ENCODE measurements around the gene HOXA3.

Gene HOXA3

GRCh38 chr7:27151931-27152815 is at the start of gene HOXA3:
Gene HOXA3, minus strand, starts transcription at chr7:27152583. Its CDS starts 41,943 bp downstream, at chr7:27110640.
- no peak for DNase-seq

GRCh38 chr7:27201580-27202017 is 49.2 kb upstream of the HOXA3 start:
- DNase-seq: no peak

GRCh38 chr7:27200761-27201579 is 48.6 kb upstream of the HOXA3 start:
- no peak for DNase-seq

- no peak for DNase-seq
Observed at GRCh38 chr7:27199849-27200760, 47.7 kb upstream of the HOXA3 start, which contains the start of gene HOXA13. Gene HOXA13, minus strand, starts transcription at chr7:27200091. Its CDS starts 14 bp downstream, at chr7:27200077.

- no peak for DNase-seq
Observed at GRCh38 chr7:27198871-27199801, 46.8 kb upstream of the HOXA3 start.

GRCh38 chr7:27198138-27198841 is 45.9 kb upstream of the HOXA3 start:
- no peak for DNase-seq

GRCh38 chr7:27197137-27198042 is 45.0 kb upstream of the HOXA3 start:
- no peak for DNase-seq

- DNase-seq: peak; percentile 67
Observed at GRCh38 chr7:27196287-27196767, 43.9 kb upstream of the HOXA3 start.

- DNase-seq: no peak
Observed at GRCh38 chr7:27194686-27195379, 42.5 kb upstream of the HOXA3 start.

GRCh38 chr7:27194002-27194352 is 41.6 kb upstream of the HOXA3 start:
- no peak for DNase-seq

- DNase-seq: no peak
Observed at GRCh38 chr7:27193335-27194001, 41.1 kb upstream of the HOXA3 start.

GRCh38 chr7:27192546-27193334 is 40.4 kb upstream of the HOXA3 start:
- no peak for DNase-seq

- DNase-seq: no peak
Observed at GRCh38 chr7:27191833-27192545, 39.6 kb upstream of the HOXA3 start.

- no peak for DNase-seq
Observed at GRCh38 chr7:27191161-27191731, 38.9 kb upstream of the HOXA3 start.

GRCh38 chr7:27189997-27190748 is 37.8 kb upstream of the HOXA3 start:
- DNase-seq: no peak

Data from NCI-H2227 treated with DMSO at 0.1 percent for 48 hours (cell line).